ENCODE measurements around the gene TPK1. TPM values are rescaled to one million over a fixed set of nuclear protein-coding genes. Genes with fewer than 3 reads are reported as not detected.

TPK1 gene
- total RNA-seq, 1 experiment from 2014 or later, result 3.3 TPM

GRCh38 chr7:144869082-144869481, 33.2 kb upstream of the TPK1 start:
- ChIA-PET POLR2A (no interaction called here), CTCF (no interaction called here)
- no peak for ATAC-seq
- BruUV-seq (replicated peaks), result no TSS peak
- H3K27me3 ChIP-seq (ENCODE audit: control insufficient read depth, insufficient read depth, low read length), result no peaks in the 10 kb centered on the region
- no peaks in the 10 kb centered on the region for H3K4me1 ChIP-seq (ENCODE audit: control insufficient read depth, insufficient read depth, low read length)
- no peak for TF ChIP-seq REST (IDR thresholded peaks at IDR 0.05; ENCODE audit: insufficient read depth in 1 of 2, low read depth in 2 of 2, low read length in 1 of 2)
- no peak for TF ChIP-seq CTCF (IDR thresholded peaks at IDR 0.05)
- TF ChIP-seq TCF7L2 (IDR thresholded peaks at IDR 0.05; ENCODE audit: low read depth, low read length), result no peak
- no peak for TF ChIP-seq SIN3A (IDR thresholded peaks at IDR 0.05; ENCODE audit: borderline replicate concordance, insufficient read depth, low read depth, low read length)
- no peak for TF ChIP-seq POLR2AphosphoS5 (IDR thresholded peaks at IDR 0.05; ENCODE audit: low read depth, low read length)
- in situ Hi-C loops (cut with HindIII; ENCODE audit: low pct_unique_long_range_greater_than_20kb, low sequenced_read_pairs) (no loop called here), intact Hi-C loops (cut with micrococcal nuclease; ENCODE audit: unreplicated experiment) (no loop called here)
- no peaks in the 10 kb centered on the region for H3K36me3 ChIP-seq (ENCODE audit: control insufficient read depth, insufficient read depth, low read length)
- no peak overlapping the region for H3K27ac ChIP-seq (ENCODE audit: low read length)
- no peak overlapping the region for H3K4me3 ChIP-seq (ENCODE audit: low read depth in 2 of 2, low read length in 2 of 2)
- no peaks in the 10 kb centered on the region for H3K9me3 ChIP-seq (ENCODE audit: control insufficient read depth, insufficient read depth, low read depth, low read length)
- no peak for DNase-seq (ENCODE audit: low read depth, low spot score)

- no peaks in the 10 kb centered on the region for H3K27me3 ChIP-seq (ENCODE audit: control insufficient read depth, insufficient read depth, low read length)
- POLR2A ChIA-PET, result no interaction called here
- ATAC-seq (no peak), DNase-seq (ENCODE audit: low read depth, low spot score) (no peak)
- BruUV-seq (replicated peaks), result no TSS peak
- in situ Hi-C loops (cut with HindIII; ENCODE audit: low pct_unique_long_range_greater_than_20kb, low sequenced_read_pairs), result no loop called here
- H3K36me3 ChIP-seq (ENCODE audit: control insufficient read depth, insufficient read depth, low read length), result no peaks in the 10 kb centered on the region
- intact Hi-C loops (cut with micrococcal nuclease; ENCODE audit: unreplicated experiment), result no loop called here
- TF ChIP-seq SIN3A (IDR thresholded peaks at IDR 0.05; ENCODE audit: borderline replicate concordance, insufficient read depth, low read depth, low read length) (no peak), TCF7L2 (IDR thresholded peaks at IDR 0.05; ENCODE audit: low read depth, low read length) (no peak), CTCF (IDR thresholded peaks at IDR 0.05) (no peak), POLR2AphosphoS5 (IDR thresholded peaks at IDR 0.05; ENCODE audit: low read depth, low read length) (no peak), REST (IDR thresholded peaks at IDR 0.05; ENCODE audit: insufficient read depth in 1 of 2, low read depth in 2 of 2, low read length in 1 of 2) (no peak)
- no peaks in the 10 kb centered on the region for H3K4me1 ChIP-seq (ENCODE audit: control insufficient read depth, insufficient read depth, low read length)
- H3K27ac ChIP-seq (ENCODE audit: low read length), result no peak overlapping the region
- H3K4me3 ChIP-seq (ENCODE audit: low read depth in 2 of 2, low read length in 2 of 2), result no peak overlapping the region
- H3K9me3 ChIP-seq (ENCODE audit: control insufficient read depth, insufficient read depth, low read depth, low read length), result no peaks in the 10 kb centered on the region
- CTCF ChIA-PET, result no interaction called here
Observed at GRCh38 chr7:144866189-144866588, 30.3 kb upstream of the TPK1 start.

All from Panc1 (cell line).